Neural crest cell (in vitro differentiated cells): Measurements from ENCODE around the gene CCDC57. TPM values are rescaled to one million over a fixed set of nuclear protein-coding genes. Genes with fewer than 3 reads are reported as not detected.

Source experiments
- DNase-seq: peaks from one replicate; pipeline ENCODE4 v3.0.0; 2021; ENCODE audit warnings: low read depth, mixed read lengths, low spot score
- H3K27ac Mint-ChIP-seq: one replicate; pipeline ENCODE4 v1.8.0; 2021; ENCODE audit warnings: mild to moderate bottlenecking, mixed read lengths; ENCODE audit not compliant: unreplicated experiment
- H3K27me3 Mint-ChIP-seq: 2 replicates; pipeline ENCODE4 v1.8.0; 2021; ENCODE audit warnings: low read depth, mild to moderate bottlenecking, mixed read lengths
- H3K36me3 Mint-ChIP-seq: 2 replicates; pipeline ENCODE4 v1.8.0; 2021; ENCODE audit warnings: low read depth, mild to moderate bottlenecking, mixed read lengths
- H3K4me1 Mint-ChIP-seq: 2 replicates; pipeline ENCODE4 v1.8.0; 2021; ENCODE audit warnings: mixed read lengths
- H3K4me3 Mint-ChIP-seq: one replicate; pipeline ENCODE4 v1.8.0; 2021; ENCODE audit warnings: mild to moderate bottlenecking, mixed read lengths
- H3K9me3 Mint-ChIP-seq: 2 replicates; pipeline ENCODE4 v1.8.0; 2021; ENCODE audit warnings: mixed read lengths
- CTCF ChIP-seq: fragments of 200-600 bp; sonication (generic); conservative IDR thresholded peaks from 2 replicates; pipeline ENCODE4 v1.5.0; 2021; ENCODE audit warnings: antibody characterized with exemption, mild to moderate bottlenecking
- total RNA-seq: library from RNA; stranded (reverse); gene quantifications from 2 replicates; pipeline ENCODE4 v1.2.1, GENCODE V29; 2021

Gene CCDC57
- total RNA-seq, 1 donor from 2014 or later, result 47.5 TPM

DNA sequence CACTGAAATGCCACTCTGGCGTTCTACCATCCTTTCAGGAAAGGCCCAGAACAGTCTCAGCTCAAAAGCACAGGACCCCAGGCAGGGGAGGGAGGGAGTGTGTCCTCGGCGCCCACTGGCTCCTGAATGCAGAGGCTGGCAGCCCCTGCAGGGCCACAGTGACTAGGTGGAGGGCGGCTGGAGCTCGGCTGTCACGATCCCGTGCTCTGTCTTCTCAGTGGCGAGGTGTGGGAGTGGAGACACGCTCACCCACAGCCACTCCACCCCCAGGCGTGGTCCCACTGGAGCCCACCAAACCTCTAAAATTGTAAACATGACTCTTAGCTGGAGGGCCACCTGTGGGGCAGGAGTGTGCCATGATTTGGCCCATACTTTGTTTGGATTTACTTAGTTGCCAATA, 98.2 kb downstream of the CCDC57 start:
- no peak for DNase-seq
- no peak for TF ChIP-seq CTCF
- Mint-ChIP-seq H3K36me3 (no peaks in the 10 kb centered on the region), H3K27ac (no peak overlapping the region), H3K4me1 (peaks cover 31% of the 10 kb centered on the region), H3K9me3 (no peaks in the 10 kb centered on the region), H3K27me3 (no peaks in the 10 kb centered on the region), H3K4me3 (no peak overlapping the region)

DNA sequence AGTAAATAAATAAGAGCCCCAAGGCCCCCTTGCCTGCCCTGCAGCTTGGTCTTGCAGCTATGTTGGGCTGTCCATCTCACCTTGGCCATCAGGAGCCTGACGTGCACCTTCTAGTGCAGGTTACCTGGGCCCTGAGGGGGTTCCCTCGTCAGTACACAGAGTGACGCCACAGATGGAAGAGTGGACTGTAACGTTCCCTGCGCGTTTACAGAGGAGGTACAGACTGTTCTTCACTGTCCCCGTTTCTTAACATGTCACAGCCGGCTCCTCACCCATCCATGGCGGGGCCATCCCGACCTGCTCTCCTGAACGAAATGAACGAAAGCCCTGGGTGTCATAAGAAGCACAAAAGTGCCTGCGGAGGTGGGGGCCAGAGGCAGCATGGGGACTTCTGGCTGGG, 98.7 kb downstream of the CCDC57 start:
- DNase-seq, result no peak
- peaks cover 1% of the 10 kb centered on the region for H3K36me3 Mint-ChIP-seq
- no peak overlapping the region for H3K27ac Mint-ChIP-seq
- peak overlapping the region; percentile 56 for H3K4me3 Mint-ChIP-seq
- TF ChIP-seq CTCF, result no peak
- H3K27me3 Mint-ChIP-seq, result no peaks in the 10 kb centered on the region
- no peaks in the 10 kb centered on the region for H3K9me3 Mint-ChIP-seq
- H3K4me1 Mint-ChIP-seq, result peaks cover 29% of the 10 kb centered on the region

DNA sequence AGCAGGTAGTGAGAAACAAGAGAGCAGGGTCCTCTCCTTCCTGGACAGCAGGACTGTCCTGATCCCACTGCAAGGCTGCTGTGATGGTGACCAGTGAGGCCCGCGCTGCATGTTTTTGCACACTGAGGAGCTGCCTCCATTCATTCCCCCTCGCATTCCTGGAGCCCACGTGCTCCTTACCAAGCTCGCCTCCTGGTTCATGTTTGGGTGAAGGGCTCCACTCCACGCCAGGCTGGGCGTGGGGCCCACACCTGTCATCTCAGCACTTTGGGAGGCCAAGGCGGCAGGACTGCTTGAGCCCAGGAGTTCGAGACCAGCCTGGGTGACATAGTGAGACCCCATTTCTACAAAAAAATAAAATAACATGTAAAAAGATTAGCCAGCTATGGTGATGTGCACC, 99.2 kb downstream of the CCDC57 start:
- Mint-ChIP-seq H3K9me3 (no peaks in the 10 kb centered on the region), H3K27ac (no peak overlapping the region), H3K27me3 (no peaks in the 10 kb centered on the region), H3K4me1 (peaks cover 29% of the 10 kb centered on the region), H3K4me3 (no peak overlapping the region), H3K36me3 (peaks cover 3% of the 10 kb centered on the region)
- no peak for DNase-seq
- no peak for TF ChIP-seq CTCF

DNA sequence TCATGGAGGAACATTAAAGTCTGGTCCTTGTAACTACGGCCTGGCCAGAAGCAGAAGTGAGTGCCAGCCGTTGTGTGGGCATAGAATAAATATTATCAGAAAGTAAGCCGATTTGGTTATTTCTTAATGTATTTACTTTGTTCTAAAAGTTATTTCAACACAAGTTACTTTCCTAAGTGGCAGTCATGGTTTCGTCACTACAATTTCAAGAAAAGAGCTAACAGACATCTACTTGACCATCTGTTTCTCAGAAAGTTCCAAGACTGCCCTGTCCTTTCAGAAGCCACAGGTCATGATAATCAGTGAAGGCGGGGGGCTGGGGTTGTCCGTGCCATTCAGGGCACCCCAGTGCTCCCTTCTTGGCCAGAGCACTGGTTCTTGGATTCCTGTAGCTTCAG, 99.7 kb downstream of the CCDC57 start:
- H3K27me3 Mint-ChIP-seq, result no peaks in the 10 kb centered on the region
- no peaks in the 10 kb centered on the region for H3K9me3 Mint-ChIP-seq
- H3K36me3 Mint-ChIP-seq, result peaks cover 3% of the 10 kb centered on the region
- peaks cover 29% of the 10 kb centered on the region for H3K4me1 Mint-ChIP-seq
- H3K27ac Mint-ChIP-seq, result peak overlapping the region; percentile 31
- DNase-seq, result no peak
- no peak for TF ChIP-seq CTCF
- no peak overlapping the region for H3K4me3 Mint-ChIP-seq

DNA sequence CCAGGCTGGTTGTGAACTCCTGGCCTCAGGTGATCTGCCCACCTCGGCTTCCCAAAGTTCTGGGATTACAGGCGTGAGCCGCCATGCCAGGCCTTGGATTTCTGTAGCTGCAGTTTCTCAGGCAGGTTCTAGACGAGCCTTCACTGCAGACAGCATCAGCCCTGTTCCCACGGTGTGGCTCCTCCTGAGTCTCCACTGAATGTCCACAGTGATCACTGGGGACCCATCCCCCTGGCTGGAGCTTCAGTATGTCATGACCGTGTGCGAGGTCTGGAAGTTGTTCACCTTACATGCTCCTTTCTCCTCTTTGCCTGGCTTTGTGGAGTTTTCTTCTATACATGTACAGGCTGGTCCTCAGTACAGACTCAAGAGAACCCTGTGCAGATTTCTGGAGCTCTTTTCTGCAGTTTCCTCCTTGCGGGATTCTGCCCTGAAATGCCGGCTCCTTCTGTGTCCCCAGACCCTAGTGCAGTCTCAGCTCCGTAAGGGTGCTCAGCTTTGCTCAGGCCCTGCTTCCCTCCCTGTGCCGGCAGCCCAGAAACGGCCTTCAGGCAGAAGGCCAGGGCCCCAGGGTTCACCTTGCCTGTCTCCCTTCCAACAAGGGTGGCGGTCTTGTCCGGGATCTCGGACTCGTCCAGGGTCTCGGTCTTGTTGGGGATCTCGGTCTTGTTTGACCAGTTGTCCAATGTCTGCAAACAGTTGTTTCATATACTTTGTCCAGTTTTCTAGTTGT, 100.3 kb downstream of the CCDC57 start:
- no peak for DNase-seq
- Mint-ChIP-seq H3K4me3 (no peak overlapping the region), H3K36me3 (peaks cover 3% of the 10 kb centered on the region), H3K9me3 (no peaks in the 10 kb centered on the region), H3K27me3 (no peaks in the 10 kb centered on the region), H3K4me1 (peaks cover 28% of the 10 kb centered on the region), H3K27ac (peak overlapping the region; percentile 31)
- no peak for TF ChIP-seq CTCF
